ENCODE data around the gene NPPB. TPM values are rescaled to one million over a fixed set of nuclear protein-coding genes. Genes with fewer than 3 reads are reported as not detected.

Gene NPPB
- total and polyA plus RNA-seq, 2 of the 8 experiments (the other 6 are each of a cell fraction or from before 2014, with no cell fraction given) = 0.36 to 0.91 TPM

DNA sequence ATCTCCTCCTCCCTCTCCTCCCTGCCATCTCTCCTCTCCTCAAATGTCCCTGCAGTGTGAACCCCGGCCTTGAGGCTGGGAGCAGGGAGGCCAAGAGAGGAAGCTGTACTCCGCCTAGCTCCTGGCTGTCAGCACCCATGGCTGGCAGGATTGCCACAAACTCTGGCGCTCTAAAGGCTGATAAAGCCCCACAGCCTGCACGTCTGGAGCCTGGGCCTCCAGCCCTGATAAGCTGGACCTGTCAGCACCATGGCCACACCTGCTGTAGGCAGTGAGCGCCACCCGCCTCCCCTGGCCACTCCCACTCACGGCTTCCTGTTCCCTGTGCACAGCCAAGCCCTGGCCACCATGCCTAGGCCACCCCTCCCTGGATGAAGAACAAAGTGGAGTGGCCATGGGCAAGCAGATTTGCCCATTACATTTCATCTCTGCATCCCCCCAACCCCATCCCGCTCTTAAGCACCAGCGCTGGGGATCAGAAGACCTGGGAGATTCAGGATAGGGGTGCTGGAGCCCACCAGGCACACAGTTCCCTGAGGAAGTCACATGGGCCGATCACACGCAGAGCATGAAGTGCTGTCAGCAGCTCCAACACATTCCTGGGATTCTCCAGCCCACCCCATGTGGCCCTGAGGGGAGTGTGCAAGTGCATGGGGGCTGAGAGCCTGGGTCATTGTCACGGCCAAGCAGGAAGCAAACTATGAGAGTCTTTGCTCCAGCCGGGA, 24.2 kb upstream of the NPPB start:
- H2BK12ac ChIP-seq (ENCODE audit: low read depth, low read length) = peak overlapping the region; percentile 10; the same call in 1 of the 2 replicates
- H3K9me3 ChIP-seq (ENCODE audit: insufficient read depth in 2 of 2, low read depth in 1 of 2, low read length in 1 of 2) = peaks cover 0 to 2% of the 10 kb centered on the region in 2 experiments; a peak in 2 of 4 replicates
- no peak for DNase-seq (ENCODE audit: low read depth in 1 of 2, low spot score in 2 of 2)
- peak overlapping the region in 1 of 2 experiments; percentile 44; a peak in 1 of 4 replicates for H3K4me2 ChIP-seq (ENCODE audit: insufficient read depth in 1 of 2, low read depth in 2 of 2, low read length in 2 of 2)
- H4K8ac ChIP-seq (ENCODE audit: extremely low read depth, insufficient read depth, low read length) = peak overlapping the region; percentile 66; the same call in 1 of the 2 replicates
- no peak overlapping the region for H3K18ac ChIP-seq (ENCODE audit: extremely low read depth, low read length)
- WGBS, 2 experiments (ENCODE audit: extremely low coverage in 1 of 2, insufficient coverage in 1 of 2, insufficient read length in 1 of 2, insufficient replicate concordance in 2 of 2, low coverage in 1 of 2, low lambda C conversion rate in 2 of 2, missing lambda C conversion rate in 1 of 2) = 64% methylated on average over 13 of the region's 13 CpGs; no CpG with 5 or more reads in 1 of the 2 experiments
- H3K4ac ChIP-seq (replicated peaks; ENCODE audit: insufficient read length, low read depth, low read length) = no peak overlapping the region
- peak overlapping the region; percentile 64; the same call in 1 of the 2 replicates for H2BK5ac ChIP-seq (ENCODE audit: low read depth, low read length)
- H4K5ac ChIP-seq (ENCODE audit: insufficient read length, low read depth, low read length) = no peak overlapping the region
- H3K27ac ChIP-seq (ENCODE audit: low read depth, low read length) = no peak overlapping the region
- no peak overlapping the region for H3K9ac ChIP-seq (replicated peaks in 1 of 4; ENCODE audit: extremely low read depth in 1 of 4, low read depth in 3 of 4, low read length in 3 of 4)
- no peak overlapping the region for H3K4me3 ChIP-seq (ENCODE audit: extremely low read depth in 1 of 4, insufficient read depth in 2 of 4, low read depth in 3 of 4, low read length in 4 of 4)
- H3K23me2 ChIP-seq (ENCODE audit: low read depth, low read length) = no peaks in the 10 kb centered on the region
- H2BK120ac ChIP-seq (replicated peaks; ENCODE audit: low read depth, low read length) = no peak overlapping the region
- H4K20me1 ChIP-seq (replicated peaks in 1 of 2; ENCODE audit: control insufficient read depth in 1 of 2, insufficient read depth in 2 of 2, low read length in 2 of 2) = no peaks in the 10 kb centered on the region
- no peak overlapping the region for H2BK15ac ChIP-seq (ENCODE audit: low read length)
- no peaks in the 10 kb centered on the region for H3K36me3 ChIP-seq (ENCODE audit: control insufficient read depth in 2 of 4, insufficient read depth in 4 of 4, low read length in 3 of 4)
- no peak overlapping the region for H3K23ac ChIP-seq (ENCODE audit: insufficient read length)
- ChIA-PET POLR2A (ENCODE audit: partially characterized antibody) (interaction anchor here (0.6 to 9.5 kb wide), 6 partner anchors 10 to 230 kb away, joined by 3 to 109 read pairs (median 4); no protein-coding TSS in a partner anchor), CTCF (ENCODE audit: partially characterized antibody) (interaction anchor here (0.5 to 6.2 kb wide), 10 partner anchors 9 to 71 kb away, joined by 3 to 46 read pairs (median 8); no protein-coding TSS in a partner anchor)
- H3K79me1 ChIP-seq (ENCODE audit: low read depth, low read length) = no peaks in the 10 kb centered on the region
- peaks cover 0 to 10% (median 8%) of the 10 kb centered on the region in 4 experiments; a peak in 6 of 7 replicates for H3K4me1 ChIP-seq (replicated peaks in 1 of 4; ENCODE audit: control insufficient read depth in 3 of 4, insufficient read depth in 4 of 4, low read length in 3 of 4)
- peak overlapping the region; percentile 43; the same call in 1 of the 2 replicates for H2BK20ac ChIP-seq (ENCODE audit: low read length)
- peak; percentile 48 for FAIRE-seq
- no peak overlapping the region for H4K91ac ChIP-seq (replicated peaks; ENCODE audit: insufficient read length, low read length)
- H3K56ac ChIP-seq (replicated peaks; ENCODE audit: insufficient read length, low read depth, low read length) = no peak overlapping the region
- no peaks in the 10 kb centered on the region for H3K27me3 ChIP-seq (replicated peaks in 1 of 4; ENCODE audit: control insufficient read depth in 3 of 4, extremely low read depth in 1 of 4, insufficient read depth in 3 of 4, low read length in 3 of 4)
- no peak overlapping the region for H3K14ac ChIP-seq (ENCODE audit: insufficient read length)
- peak overlapping the region; percentile 7; the same call in 1 of the 2 replicates for H2AFZ ChIP-seq (ENCODE audit: low read length)
- 0 out of 2 replicates have a peak overlapping the region, but pooled peaks have one; percentile 19 for H2AK5ac ChIP-seq (ENCODE audit: low read depth, low read length)
- no peaks in the 10 kb centered on the region for H3K79me2 ChIP-seq (ENCODE audit: control insufficient read depth in 1 of 2, insufficient read depth in 2 of 2, low read length in 2 of 2)
- TF ChIP-seq, protein P1, sequence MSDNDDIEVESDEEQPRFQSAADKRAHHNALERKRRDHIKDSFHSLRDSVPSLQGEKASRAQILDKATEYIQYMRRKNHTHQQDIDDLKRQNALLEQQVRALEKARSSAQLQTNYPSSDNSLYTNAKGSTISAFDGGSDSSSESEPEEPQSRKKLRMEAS (IDR thresholded peaks at IDR 0.05) = peak; percentile 67
- TF ChIP-seq TAF1 (IDR thresholded peaks at IDR 0.05; ENCODE audit: low read depth, low read length) (no peak), TEAD4 (IDR thresholded peaks at IDR 0.05; ENCODE audit: low read depth, low read length) (peak; percentile 98), BCL11A (IDR thresholded peaks at IDR 0.05; ENCODE audit: low read depth in 2 of 2, low read length in 2 of 2) (no peak), MAFK (IDR thresholded peaks at IDR 0.05; ENCODE audit: low read depth, low read length) (no peak), JUN (IDR thresholded peaks at IDR 0.05; ENCODE audit: low read depth, low read length) (no peak), CREB1 (IDR thresholded peaks at IDR 0.05) (no peak; the same call in 1 of the 2 replicates)
- TF ChIP-seq, protein P2, sequence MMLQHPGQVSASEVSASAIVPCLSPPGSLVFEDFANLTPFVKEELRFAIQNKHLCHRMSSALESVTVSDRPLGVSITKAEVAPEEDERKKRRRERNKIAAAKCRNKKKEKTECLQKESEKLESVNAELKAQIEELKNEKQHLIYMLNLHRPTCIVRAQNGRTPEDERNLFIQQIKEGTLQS (IDR thresholded peaks at IDR 0.05; ENCODE audit: insufficient read depth, low read depth, low read length) = peak; percentile 25; the same call in 1 of the 2 replicates
- TF ChIP-seq, protein P3, sequence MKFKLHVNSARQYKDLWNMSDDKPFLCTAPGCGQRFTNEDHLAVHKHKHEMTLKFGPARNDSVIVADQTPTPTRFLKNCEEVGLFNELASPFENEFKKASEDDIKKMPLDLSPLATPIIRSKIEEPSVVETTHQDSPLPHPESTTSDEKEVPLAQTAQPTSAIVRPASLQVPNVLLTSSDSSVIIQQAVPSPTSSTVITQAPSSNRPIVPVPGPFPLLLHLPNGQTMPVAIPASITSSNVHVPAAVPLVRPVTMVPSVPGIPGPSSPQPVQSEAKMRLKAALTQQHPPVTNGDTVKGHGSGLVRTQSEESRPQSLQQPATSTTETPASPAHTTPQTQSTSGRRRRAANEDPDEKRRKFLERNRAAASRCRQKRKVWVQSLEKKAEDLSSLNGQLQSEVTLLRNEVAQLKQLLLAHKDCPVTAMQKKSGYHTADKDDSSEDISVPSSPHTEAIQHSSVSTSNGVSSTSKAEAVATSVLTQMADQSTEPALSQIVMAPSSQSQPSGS (IDR thresholded peaks at IDR 0.05; ENCODE audit: low read length) = no peak

Measured in H1 (cell line).